ENCODE results near the gene N4BP2L1.

Gene N4BP2L1

DNA sequence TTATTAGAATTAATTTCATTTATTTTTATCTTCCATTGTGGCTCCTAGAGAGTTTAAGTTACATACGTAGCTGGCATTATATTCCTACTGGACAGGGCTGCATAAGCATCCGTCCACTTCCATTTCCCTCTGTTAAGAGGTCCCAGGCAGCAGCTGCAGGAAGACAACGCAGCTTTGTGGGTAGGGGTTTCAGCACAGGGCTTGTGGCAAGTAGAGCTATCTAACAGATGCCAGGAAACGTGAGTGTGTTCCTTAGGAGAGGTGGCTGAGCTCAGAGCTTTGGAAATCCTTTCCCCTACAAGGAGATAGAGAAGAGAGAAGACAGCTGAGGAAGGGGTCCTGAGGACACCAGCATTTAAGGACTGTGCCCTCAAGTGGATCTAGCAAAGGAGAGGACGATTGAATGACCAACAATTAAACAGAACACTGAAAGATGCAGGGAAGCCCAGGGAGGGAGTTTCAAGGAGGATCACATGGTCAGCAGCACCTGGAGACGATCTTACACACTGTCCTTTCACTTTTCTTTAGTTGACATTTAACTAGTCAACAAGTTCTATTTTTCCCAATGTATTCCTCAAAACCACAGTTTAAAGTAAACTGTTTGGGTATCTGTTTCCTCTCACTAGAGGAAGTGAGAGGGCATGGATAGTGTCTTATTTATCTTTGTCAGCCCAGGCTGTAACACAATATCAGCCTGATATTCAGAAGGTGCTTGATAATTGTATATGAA is 2.3 kb upstream of the N4BP2L1 start:
- DNase-seq = no peak

- DNase-seq = no peak
Measured at GRCh38 chr13:32429433-32429909, 1.5 kb upstream of the N4BP2L1 start.

DNA sequence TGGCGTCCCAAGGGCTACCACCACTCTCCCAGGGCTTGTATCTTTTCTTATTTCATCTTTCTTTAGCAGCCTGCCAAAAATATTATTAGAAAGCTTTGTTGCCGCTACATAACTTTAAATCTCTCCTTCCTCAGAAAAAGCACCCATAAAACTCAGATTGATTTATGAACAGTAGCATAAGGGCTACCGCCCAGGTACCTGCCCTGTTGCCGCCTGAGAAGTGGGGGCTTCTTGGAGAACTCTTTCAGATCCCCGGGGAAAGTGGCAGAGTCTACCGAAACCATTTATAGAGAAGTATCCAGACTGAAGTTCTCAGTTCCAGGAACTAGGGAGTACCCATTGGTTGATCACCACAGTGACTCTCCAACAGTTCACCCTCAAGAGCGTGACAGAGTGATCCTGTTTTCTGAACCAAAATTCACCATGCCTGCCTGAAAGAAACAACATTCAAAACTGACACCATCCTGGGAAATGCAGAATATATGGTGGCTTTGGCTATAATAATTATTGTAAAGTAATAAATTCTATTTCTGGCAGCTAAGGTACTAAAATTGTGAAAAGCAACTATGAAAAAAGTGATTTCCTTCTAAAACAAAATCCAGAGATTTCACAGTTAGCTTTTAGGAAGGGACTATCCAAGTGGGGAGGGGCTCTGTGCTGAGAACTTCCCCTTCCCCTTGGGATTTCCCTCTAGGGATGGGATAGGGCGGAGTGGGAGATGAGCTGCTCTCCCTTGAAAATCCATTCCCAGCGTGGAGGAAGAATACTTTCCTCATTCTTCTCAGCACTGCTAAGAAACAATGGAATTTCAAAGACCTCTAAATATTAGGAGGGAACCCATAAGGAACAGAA is 877 bp upstream of the N4BP2L1 start:
- DNase-seq = no peak

DNA sequence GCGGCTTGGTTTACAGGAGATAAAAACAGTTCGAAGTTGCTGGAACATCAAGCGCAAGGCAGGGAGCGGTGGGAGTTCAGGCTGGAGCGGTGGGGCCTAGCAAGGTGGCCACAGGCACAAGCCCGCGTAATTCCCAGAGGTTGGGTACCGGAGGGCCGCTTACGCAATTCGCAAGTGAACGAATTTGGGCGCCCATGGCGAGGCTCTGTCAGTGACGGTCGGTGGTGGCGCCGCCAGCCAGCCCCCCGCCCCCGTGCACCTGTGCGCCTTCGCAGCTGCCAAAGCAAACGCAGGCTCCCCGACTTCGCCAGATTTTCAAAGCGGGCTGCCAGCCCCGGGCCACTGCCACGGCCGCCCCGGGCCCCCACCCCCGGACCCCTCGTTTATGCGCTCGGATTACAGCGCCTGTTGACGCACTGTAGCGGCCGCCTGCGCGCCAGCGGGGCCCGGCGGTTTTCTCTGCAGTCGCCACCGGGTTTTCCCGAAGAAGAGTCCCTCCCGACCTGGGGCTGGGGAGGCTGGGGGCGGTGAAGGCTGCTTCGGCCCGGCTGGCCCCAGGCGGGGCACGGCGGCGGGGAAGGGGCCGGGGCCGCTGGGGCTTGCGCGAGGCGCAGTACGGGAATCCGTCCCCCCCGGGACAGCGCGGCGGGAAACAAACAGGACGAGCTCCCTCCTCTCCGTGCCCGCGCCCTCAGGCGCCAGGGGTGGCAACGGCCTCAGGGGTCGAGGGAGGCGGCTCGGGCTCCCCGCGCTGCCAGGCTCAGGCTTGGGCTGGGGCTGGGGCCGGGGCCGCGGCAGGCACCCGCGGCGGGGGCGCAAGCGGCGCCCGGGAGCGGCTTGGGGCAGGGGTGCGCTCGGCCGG is 709 bp downstream of the N4BP2L1 start:
- DNase-seq = peak; percentile 25

- no peak for DNase-seq
Measured at GRCh38 chr13:32426191-32426989, 1.5 kb downstream of the N4BP2L1 start.

GRCh38 chr13:32425158-32425557 is 2.8 kb downstream of the N4BP2L1 start:
- DNase-seq = no peak

GRCh38 chr13:32423592-32423991 is 4.3 kb downstream of the N4BP2L1 start:
- DNase-seq = no peak

DNA sequence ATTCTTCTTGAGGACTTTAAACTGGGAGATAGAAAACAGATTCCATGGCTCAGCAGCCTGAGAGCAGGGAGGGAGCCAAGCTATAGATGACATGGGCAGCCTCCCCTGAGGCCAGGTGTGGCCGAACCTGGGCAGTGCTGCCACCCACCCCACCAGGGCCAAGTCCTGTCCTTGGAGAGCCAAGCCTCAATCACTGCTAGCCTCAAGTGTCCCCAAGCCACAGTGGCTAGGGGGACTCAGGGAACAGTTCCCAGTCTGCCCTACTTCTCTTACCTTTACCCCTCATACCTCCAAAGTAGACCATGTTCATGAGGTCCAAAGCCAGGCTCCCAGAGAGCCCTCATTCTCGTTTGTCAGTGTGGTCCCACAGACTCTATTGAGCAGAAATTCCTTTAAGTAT is 8.1 kb downstream of the N4BP2L1 start:
- no peak for DNase-seq

GRCh38 chr13:32417995-32418394 is 9.9 kb downstream of the N4BP2L1 start:
- DNase-seq = no peak

- no peak for DNase-seq
Measured at GRCh38 chr13:32415019-32415418, 12.9 kb downstream of the N4BP2L1 start.

- DNase-seq = no peak
Measured at GRCh38 chr13:32414580-32414979, 13.3 kb downstream of the N4BP2L1 start.

- DNase-seq = no peak
Measured at GRCh38 chr13:32413284-32413683, 14.6 kb downstream of the N4BP2L1 start.

DNA sequence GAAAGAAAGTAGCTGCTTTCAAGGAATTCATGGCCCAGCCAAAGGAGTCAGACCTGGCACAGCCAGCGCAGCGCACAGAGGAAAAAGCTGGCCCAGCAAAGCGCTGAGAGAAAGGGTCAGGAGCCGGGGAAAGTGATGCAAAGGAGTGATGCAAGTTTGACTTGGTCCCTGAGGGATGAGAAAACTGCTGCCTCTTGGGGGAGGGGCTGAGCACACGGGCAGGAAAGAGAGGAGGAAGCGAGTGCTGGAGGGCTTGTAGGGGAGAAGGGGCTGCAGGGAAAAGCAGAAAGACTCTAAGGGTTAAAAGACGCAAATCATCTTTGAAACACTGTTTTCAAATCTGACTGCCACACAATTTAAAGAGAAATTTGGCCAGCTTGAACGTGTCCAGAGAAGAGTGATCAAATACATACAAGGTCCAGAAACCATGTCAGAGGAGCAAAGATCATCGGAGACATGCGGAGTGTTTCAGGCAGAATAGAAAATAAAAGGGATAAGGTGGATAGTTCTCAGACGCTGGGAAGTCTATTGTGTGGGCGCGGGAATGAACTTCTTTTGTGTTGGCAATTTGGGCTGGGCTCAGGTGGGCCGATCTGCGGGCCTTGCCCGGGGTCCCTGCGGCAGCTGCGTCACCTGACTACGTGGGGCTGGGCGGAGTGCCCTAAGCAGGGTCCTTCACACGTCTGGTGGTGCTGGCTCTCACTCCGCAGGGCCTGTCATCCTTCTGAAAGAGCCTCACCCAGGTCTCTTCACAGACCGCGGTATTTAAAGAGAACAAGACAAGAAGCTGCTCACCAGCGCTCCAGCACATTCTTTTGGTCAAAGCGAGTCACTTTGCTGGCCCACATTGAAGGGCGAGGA is 18.1 kb downstream of the N4BP2L1 start:
- DNase-seq = peak; percentile 19

GRCh38 chr13:32409001-32409313 is 19.0 kb downstream of the N4BP2L1 start:
- DNase-seq = peak; percentile 44

DNA sequence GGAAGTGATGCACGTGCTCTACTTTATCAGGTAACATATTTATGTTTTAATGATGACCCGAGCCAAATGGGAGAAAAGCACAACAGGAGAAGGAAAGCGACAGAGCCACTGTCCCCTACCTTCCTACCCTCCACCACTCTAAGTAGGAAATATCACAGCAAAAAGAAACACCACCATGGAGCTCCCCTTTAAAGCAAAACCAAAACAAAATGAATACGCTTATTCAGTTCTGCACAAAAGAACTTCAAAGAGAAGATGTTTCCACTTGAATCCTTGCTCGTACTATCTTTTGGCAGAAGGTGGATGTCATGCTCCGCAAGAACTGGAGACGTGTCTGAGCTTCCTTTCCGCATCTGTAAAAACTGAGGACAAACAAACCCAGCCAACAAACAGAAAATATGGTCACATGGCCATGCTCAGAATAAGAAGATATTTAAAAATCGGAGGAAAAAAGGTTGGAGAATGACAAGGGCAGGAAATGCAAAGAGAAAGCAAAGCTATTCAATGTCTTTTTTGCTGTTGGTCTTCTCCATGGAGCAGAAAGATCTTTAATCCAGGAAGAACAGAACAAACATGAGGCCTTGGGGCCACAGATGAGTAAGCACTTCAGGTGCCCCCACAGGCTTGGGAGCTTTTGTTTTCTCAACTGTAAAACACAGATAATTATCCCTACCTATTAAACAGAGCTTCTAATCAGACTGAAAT is 19.5 kb downstream of the N4BP2L1 start:
- peak; percentile 41 for DNase-seq

- no peak for DNase-seq
Measured at GRCh38 chr13:32407854-32408253, 20.1 kb downstream of the N4BP2L1 start.

DNA sequence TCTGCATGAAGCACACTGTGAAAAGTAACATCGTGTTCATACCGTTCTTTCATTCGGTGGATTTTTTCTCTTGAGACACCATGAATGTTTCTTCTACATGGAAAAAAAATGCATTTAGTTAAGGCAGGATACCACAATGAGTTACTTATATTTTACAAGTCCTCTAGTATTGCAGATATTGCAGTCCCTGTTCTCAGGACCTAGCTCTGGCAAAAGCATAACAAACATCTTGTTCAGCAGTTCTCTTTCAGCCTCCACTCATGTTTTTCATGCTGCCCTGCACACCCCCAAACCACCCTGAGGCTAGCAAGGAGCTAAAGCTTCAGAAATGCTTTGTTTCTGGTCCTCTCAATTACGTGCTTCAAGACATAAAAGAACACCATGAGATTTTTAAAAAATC is 24.8 kb downstream of the N4BP2L1 start:
- no peak for DNase-seq

- DNase-seq = no peak
Measured at GRCh38 chr13:32391101-32391619, 36.8 kb downstream of the N4BP2L1 start.

- DNase-seq = no peak
Measured at GRCh38 chr13:32390484-32390883, 37.4 kb downstream of the N4BP2L1 start.

DNA sequence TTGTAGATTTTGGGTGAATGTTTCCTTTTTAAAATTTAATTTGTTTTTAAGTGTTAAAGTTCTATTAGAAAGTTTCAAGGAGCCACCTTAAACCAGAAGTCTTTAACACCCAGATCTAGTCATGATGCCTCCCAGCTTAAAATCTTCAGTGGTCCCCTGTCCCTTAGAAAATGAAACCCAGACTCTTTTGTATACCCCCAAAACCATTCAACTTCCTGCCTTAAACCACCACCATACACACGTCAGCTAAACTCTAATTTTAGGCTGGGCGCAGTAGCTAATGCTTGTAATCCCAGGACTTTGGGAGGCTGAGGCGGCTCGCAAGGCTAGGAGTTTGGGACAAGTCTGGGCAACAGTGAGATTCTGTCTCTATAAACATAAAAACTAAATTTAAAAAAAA is 37.9 kb downstream of the N4BP2L1 start:
- no peak for DNase-seq

DNA sequence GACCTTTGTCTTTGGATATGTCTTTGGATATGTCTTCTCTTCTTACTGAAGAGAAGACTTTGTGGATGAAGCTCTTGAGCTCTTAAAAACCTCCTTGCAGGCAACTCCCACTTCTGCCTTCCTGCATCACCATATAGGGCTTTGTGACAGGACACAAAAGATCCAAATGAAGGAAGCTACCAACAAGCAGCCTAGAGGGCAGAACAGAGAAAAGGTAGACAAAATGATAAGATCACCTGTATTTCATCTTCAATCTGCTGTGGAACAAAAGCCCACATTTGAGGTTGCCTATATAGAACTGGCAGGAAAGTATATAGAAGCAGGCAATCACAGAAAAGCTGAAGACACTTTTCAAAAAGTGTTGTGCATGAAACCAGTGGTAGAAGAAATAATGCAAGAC is 42.5 kb downstream of the N4BP2L1 start:
- no peak for DNase-seq
